ENCODE measurements around the gene CHST8. TPM values are rescaled to one million over a fixed set of nuclear protein-coding genes. Genes with fewer than 3 reads are reported as not detected.
"Not testable (repeated sequence)": the region's sequence is repeated elsewhere in the genome, so short reads cannot be mapped to it uniquely, and the experiment has no call there.

CHST8 gene
- total and polyA plus RNA-seq, 2 donors from 2014 or later: 0.28 TPM; not detected in 1

GRCh38 chr19:33601583-33601982, 20.2 kb upstream of the CHST8 start:
- no peak overlapping the region for H3K9ac ChIP-seq (ENCODE audit: low read length in 3 of 3)
- H3K27me3 ChIP-seq (ENCODE audit: control insufficient read depth, insufficient read depth, low read length): no peaks in the 10 kb centered on the region
- TF ChIP-seq, protein P1, sequence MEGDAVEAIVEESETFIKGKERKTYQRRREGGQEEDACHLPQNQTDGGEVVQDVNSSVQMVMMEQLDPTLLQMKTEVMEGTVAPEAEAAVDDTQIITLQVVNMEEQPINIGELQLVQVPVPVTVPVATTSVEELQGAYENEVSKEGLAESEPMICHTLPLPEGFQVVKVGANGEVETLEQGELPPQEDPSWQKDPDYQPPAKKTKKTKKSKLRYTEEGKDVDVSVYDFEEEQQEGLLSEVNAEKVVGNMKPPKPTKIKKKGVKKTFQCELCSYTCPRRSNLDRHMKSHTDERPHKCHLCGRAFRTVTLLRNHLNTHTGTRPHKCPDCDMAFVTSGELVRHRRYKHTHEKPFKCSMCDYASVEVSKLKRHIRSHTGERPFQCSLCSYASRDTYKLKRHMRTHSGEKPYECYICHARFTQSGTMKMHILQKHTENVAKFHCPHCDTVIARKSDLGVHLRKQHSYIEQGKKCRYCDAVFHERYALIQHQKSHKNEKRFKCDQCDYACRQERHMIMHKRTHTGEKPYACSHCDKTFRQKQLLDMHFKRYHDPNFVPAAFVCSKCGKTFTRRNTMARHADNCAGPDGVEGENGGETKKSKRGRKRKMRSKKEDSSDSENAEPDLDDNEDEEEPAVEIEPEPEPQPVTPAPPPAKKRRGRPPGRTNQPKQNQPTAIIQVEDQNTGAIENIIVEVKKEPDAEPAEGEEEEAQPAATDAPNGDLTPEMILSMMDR (IDR thresholded peaks at IDR 0.05; ENCODE audit: borderline replicate concordance, extremely low read depth, insufficient read depth): no peak
- no peaks in the 10 kb centered on the region for H3K36me3 ChIP-seq (ENCODE audit: control insufficient read depth in 2 of 3, insufficient read depth in 3 of 3, low read length in 3 of 3)
- DNase-seq: no peak
- H3K4me1 ChIP-seq (ENCODE audit: control insufficient read depth in 2 of 3, insufficient read depth in 2 of 3, low read depth in 1 of 3, low read length in 3 of 3): no peaks in the 10 kb centered on the region
- intact Hi-C loops (cut with DNase I): no loop called here
- H3K9me3 ChIP-seq (ENCODE audit: control insufficient read depth in 2 of 3, insufficient read depth in 1 of 3, low read length in 3 of 3): peaks cover 0 to 25% (median 17%) of the 10 kb centered on the region in 3 donors
- FAIRE-seq: no peak
- H3K27ac ChIP-seq (ENCODE audit: low read depth in 2 of 2, low read length in 2 of 2): no peak overlapping the region
- no peak overlapping the region for H3K4me3 ChIP-seq (ENCODE audit: low read length in 3 of 3)

GRCh38 chr19:33602576-33603204, 19.1 kb upstream of the CHST8 start:
- Histone ChIP-seq H3K9ac (ENCODE audit: low read length in 3 of 3) (no peak overlapping the region), H3K9me3 (ENCODE audit: control insufficient read depth in 2 of 3, insufficient read depth in 1 of 3, low read length in 3 of 3) (peaks cover 0 to 25% (median 17%) of the 10 kb centered on the region in 3 donors), H3K4me3 (ENCODE audit: low read length in 3 of 3) (no peak overlapping the region), H3K27ac (ENCODE audit: low read depth in 2 of 2, low read length in 2 of 2) (no peak overlapping the region), H3K36me3 (ENCODE audit: control insufficient read depth in 2 of 3, insufficient read depth in 3 of 3, low read length in 3 of 3) (no peaks in the 10 kb centered on the region), H3K27me3 (ENCODE audit: control insufficient read depth, insufficient read depth, low read length) (no peaks in the 10 kb centered on the region), H3K4me1 (ENCODE audit: control insufficient read depth in 2 of 3, insufficient read depth in 2 of 3, low read depth in 1 of 3, low read length in 3 of 3) (no peaks in the 10 kb centered on the region)
- intact Hi-C loops (cut with DNase I): no loop called here
- DNase-seq (no peak), FAIRE-seq (no peak)
- TF ChIP-seq, protein P1 (IDR thresholded peaks at IDR 0.05; ENCODE audit: borderline replicate concordance, extremely low read depth, insufficient read depth): no peak

DNA sequence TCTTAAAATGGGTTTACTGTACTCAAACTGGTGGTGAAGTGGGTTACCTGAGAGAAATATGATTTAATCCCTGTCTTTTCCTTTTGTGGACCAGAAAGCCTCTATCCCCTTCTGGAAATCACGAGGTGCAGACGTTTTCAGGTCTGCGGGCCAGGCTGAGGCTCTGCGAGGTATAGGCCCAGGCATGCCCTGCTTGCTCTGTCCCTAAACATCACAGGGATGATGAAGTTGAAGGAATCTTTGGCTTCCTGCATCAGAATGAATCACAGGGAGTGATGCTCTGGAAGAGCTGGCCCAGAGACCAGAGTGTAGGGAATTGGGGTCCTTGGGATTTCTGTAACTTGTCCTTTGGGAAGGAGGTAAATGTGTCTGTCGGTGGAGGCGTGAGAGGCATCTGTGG, 18.4 kb upstream of the CHST8 start:
- H3K27ac ChIP-seq (ENCODE audit: low read depth in 2 of 2, low read length in 2 of 2): no peak overlapping the region
- TF ChIP-seq, protein P1 (IDR thresholded peaks at IDR 0.05; ENCODE audit: borderline replicate concordance, extremely low read depth, insufficient read depth): no peak
- peaks cover 0 to 25% (median 17%) of the 10 kb centered on the region in 3 donors for H3K9me3 ChIP-seq (ENCODE audit: control insufficient read depth in 2 of 3, insufficient read depth in 1 of 3, low read length in 3 of 3)
- no peaks in the 10 kb centered on the region for H3K27me3 ChIP-seq (ENCODE audit: control insufficient read depth, insufficient read depth, low read length)
- intact Hi-C loops (cut with DNase I): no loop called here
- no peak overlapping the region for H3K9ac ChIP-seq (ENCODE audit: low read length in 3 of 3)
- no peak overlapping the region for H3K4me3 ChIP-seq (ENCODE audit: low read length in 3 of 3)
- FAIRE-seq (no peak), DNase-seq (no peak)
- no peaks in the 10 kb centered on the region for H3K36me3 ChIP-seq (ENCODE audit: control insufficient read depth in 2 of 3, insufficient read depth in 3 of 3, low read length in 3 of 3)
- no peaks in the 10 kb centered on the region for H3K4me1 ChIP-seq (ENCODE audit: control insufficient read depth in 2 of 3, insufficient read depth in 2 of 3, low read depth in 1 of 3, low read length in 3 of 3)

DNA sequence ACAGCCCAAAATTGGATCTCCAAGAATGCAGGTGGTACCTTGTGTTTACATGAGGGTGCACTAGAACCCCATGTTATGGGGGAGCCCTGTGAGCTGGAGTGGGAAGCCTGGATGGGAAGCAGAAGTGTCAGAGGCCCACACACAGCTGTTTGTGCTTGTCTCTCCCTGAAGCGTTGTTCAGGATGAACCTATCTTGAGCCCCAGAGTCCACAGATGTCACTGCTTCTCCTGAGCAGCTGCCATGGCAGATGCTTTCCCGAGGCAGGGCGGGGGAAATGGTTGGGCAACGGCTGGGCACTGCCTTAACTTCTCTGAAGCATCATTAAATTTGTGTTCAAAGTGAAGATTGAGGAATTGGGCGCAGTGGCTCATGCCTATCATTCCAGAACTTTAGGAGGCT, 17.1 kb upstream of the CHST8 start:
- Histone ChIP-seq H3K4me1 (ENCODE audit: control insufficient read depth in 2 of 3, insufficient read depth in 2 of 3, low read depth in 1 of 3, low read length in 3 of 3) (no peaks in the 10 kb centered on the region), H3K4me3 (ENCODE audit: low read length in 3 of 3) (no peak overlapping the region), H3K36me3 (ENCODE audit: control insufficient read depth in 2 of 3, insufficient read depth in 3 of 3, low read length in 3 of 3) (no peaks in the 10 kb centered on the region), H3K9ac (ENCODE audit: low read length in 3 of 3) (no peak overlapping the region), H3K27me3 (ENCODE audit: control insufficient read depth, insufficient read depth, low read length) (no peaks in the 10 kb centered on the region), H3K9me3 (ENCODE audit: control insufficient read depth in 2 of 3, insufficient read depth in 1 of 3, low read length in 3 of 3) (peaks cover 0 to 25% (median 17%) of the 10 kb centered on the region in 3 donors), H3K27ac (ENCODE audit: low read depth in 2 of 2, low read length in 2 of 2) (no peak overlapping the region)
- FAIRE-seq (no peak), DNase-seq (no peak)
- TF ChIP-seq, protein P1 (IDR thresholded peaks at IDR 0.05; ENCODE audit: borderline replicate concordance, extremely low read depth, insufficient read depth): no peak
- intact Hi-C loops (cut with DNase I): no loop called here

- H3K9ac ChIP-seq (ENCODE audit: low read length in 3 of 3); H3K27ac ChIP-seq (ENCODE audit: low read depth in 2 of 2, low read length in 2 of 2); H3K36me3 ChIP-seq (ENCODE audit: control insufficient read depth in 2 of 3, insufficient read depth in 3 of 3, low read length in 3 of 3); FAIRE-seq; DNase-seq; intact Hi-C loops (cut with DNase I); H3K27me3 ChIP-seq (ENCODE audit: control insufficient read depth, insufficient read depth, low read length); H3K4me1 ChIP-seq (ENCODE audit: control insufficient read depth in 2 of 3, insufficient read depth in 2 of 3, low read depth in 1 of 3, low read length in 3 of 3); H3K4me3 ChIP-seq (ENCODE audit: low read length in 3 of 3): not testable (repeated sequence)
- peaks cover 0 to 26% (median 15%) of the 10 kb centered on the region in 3 donors for H3K9me3 ChIP-seq (ENCODE audit: control insufficient read depth in 2 of 3, insufficient read depth in 1 of 3, low read length in 3 of 3)
These were observed 15.9 kb upstream of the CHST8 start for GRCh38 chr19:33605803-33606295.
